ENCODE results near the gene KCNJ4. TPM values are rescaled to one million over a fixed set of nuclear protein-coding genes. Genes with fewer than 3 reads are reported as not detected.

The KCNJ4 gene
- total RNA-seq, 1 experiment from 2014 or later = not detected

DNA sequence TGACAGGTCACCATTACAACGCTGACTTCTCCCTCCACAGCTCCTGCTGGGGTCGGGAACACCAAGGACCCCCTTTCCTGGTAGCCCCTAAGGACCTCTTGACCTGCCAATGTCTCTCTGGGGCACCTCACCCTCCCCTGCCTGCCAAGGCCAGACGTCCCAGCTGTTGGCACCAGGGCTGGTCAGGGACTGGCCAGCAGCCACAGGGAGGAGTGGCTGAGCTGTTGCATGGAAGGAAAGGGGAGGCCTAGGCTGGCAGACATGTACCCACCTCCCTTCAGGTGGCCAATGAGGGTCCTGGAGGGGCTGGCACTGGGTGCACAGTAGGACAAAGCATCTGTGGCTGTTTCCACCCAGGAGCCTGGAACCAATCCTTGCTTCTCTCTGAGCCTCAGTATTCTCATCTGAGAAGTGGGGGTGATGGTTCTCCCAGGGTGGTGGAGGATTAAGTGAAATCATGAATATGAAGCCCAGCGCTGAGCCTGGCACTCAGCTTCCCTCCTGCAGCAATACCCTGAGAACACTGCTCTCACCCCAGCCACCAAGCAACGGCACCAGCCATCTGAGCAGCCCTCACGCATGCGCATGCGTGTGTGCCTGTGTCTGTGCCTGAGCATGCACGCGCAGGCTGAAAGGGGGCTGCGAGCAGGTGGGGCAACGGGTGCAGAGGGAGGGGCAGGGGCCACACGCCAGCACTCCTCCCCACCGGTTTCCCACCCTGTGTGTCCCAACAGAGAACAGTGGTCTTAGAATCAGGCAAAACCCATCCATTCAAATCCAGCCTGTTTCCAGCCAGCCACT, 5.9 kb downstream of the KCNJ4 start:
- Histone ChIP-seq H2AFZ (ENCODE audit: low read length) (no peak overlapping the region), H3K4me1 (ENCODE audit: insufficient read depth, low read length) (no peaks in the 10 kb centered on the region), H3K9ac (ENCODE audit: low read length) (no peak overlapping the region), H3K36me3 (ENCODE audit: low read depth, low read length) (no peaks in the 10 kb centered on the region), H3K27me3 (ENCODE audit: low read length) (peaks cover 2% of the 10 kb centered on the region; the same call in 1 of the 2 replicates), H3K79me2 (ENCODE audit: low read length) (no peaks in the 10 kb centered on the region), H4K20me1 (ENCODE audit: low read length) (no peaks in the 10 kb centered on the region), H3K4me2 (ENCODE audit: low read length) (no peak overlapping the region), H3K9me2 (replicated peaks; ENCODE audit: low read length) (no peaks in the 10 kb centered on the region), H3K27ac (ENCODE audit: low read length) (no peak overlapping the region), H3K9me3 (ENCODE audit: low read length) (no peaks in the 10 kb centered on the region), H3K4me3 (ENCODE audit: low read length) (no peak overlapping the region), H3F3A (ENCODE audit: low read length, unreplicated experiment) (no peaks in the 10 kb centered on the region)
- no peak for TF ChIP-seq EZH2 (IDR thresholded peaks at IDR 0.05; ENCODE audit: low read length, unreplicated experiment)
- TF ChIP-seq EZH2phosphoT487 (IDR thresholded peaks at IDR 0.05; ENCODE audit: borderline replicate concordance, low read length) = no peak
- TF ChIP-seq, protein P1, sequence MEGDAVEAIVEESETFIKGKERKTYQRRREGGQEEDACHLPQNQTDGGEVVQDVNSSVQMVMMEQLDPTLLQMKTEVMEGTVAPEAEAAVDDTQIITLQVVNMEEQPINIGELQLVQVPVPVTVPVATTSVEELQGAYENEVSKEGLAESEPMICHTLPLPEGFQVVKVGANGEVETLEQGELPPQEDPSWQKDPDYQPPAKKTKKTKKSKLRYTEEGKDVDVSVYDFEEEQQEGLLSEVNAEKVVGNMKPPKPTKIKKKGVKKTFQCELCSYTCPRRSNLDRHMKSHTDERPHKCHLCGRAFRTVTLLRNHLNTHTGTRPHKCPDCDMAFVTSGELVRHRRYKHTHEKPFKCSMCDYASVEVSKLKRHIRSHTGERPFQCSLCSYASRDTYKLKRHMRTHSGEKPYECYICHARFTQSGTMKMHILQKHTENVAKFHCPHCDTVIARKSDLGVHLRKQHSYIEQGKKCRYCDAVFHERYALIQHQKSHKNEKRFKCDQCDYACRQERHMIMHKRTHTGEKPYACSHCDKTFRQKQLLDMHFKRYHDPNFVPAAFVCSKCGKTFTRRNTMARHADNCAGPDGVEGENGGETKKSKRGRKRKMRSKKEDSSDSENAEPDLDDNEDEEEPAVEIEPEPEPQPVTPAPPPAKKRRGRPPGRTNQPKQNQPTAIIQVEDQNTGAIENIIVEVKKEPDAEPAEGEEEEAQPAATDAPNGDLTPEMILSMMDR (conservative IDR thresholded peaks at IDR 0.05; ENCODE audit: low read depth, low read length) = no peak
- no TSS peak for BruUV-seq (replicated peaks)
- no peak for ATAC-seq
- intact Hi-C loops (cut with micrococcal nuclease) = no loop called here
- CTCF ChIA-PET = no interaction called here
- POLR2A ChIA-PET (ENCODE audit: unreplicated experiment) = no interaction called here
- no peak for DNase-seq

DNA sequence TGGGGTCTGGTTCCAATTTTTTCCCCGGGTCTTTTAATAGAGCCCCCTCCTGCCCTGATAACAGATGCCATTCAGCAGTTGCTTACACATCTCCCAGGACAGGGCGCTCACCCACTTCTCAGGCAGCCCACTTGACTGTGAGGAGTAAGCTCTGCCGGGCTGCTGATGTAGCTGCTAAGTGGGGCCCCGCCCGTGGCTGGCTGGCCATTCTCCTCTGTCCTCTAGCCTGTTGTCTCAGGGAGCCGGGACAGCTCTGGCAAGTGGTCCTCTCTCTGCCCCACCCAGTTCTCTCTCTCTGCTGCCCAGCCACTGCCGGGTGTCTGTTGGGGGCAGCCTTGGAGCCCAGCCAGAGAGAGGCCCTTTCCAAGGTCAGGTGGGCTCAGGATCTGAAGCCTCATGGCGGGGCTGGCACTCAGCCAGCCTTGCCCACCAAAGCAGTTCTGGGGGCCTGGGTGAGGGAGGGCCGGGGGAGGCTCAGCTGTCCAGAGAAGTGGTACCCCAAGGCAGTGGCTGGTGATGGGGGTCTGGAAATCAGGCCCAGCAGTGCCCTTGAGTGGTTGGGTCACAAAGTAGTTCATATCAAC, 8.9 kb downstream of the KCNJ4 start:
- POLR2A ChIA-PET (ENCODE audit: unreplicated experiment) = no interaction called here
- Histone ChIP-seq H4K20me1 (ENCODE audit: low read length) (no peaks in the 10 kb centered on the region), H3K4me1 (ENCODE audit: insufficient read depth, low read length) (no peaks in the 10 kb centered on the region), H3K4me3 (ENCODE audit: low read length) (no peak overlapping the region), H3K36me3 (ENCODE audit: low read depth, low read length) (no peaks in the 10 kb centered on the region), H3K79me2 (ENCODE audit: low read length) (no peaks in the 10 kb centered on the region), H3F3A (ENCODE audit: low read length, unreplicated experiment) (no peaks in the 10 kb centered on the region), H3K9ac (ENCODE audit: low read length) (no peak overlapping the region), H3K4me2 (ENCODE audit: low read length) (no peak overlapping the region), H3K27me3 (ENCODE audit: low read length) (no peaks in the 10 kb centered on the region), H3K9me2 (replicated peaks; ENCODE audit: low read length) (no peaks in the 10 kb centered on the region), H3K27ac (ENCODE audit: low read length) (no peak overlapping the region), H2AFZ (ENCODE audit: low read length) (no peak overlapping the region), H3K9me3 (ENCODE audit: low read length) (no peaks in the 10 kb centered on the region)
- CTCF ChIA-PET = no interaction called here
- TF ChIP-seq EZH2 (IDR thresholded peaks at IDR 0.05; ENCODE audit: low read length, unreplicated experiment) (no peak), EZH2phosphoT487 (IDR thresholded peaks at IDR 0.05; ENCODE audit: borderline replicate concordance, low read length) (no peak)
- TF ChIP-seq, protein P1 (conservative IDR thresholded peaks at IDR 0.05; ENCODE audit: low read depth, low read length) = no peak
- no TSS peak for BruUV-seq (replicated peaks)
- no peak for ATAC-seq
- DNase-seq = no peak
- intact Hi-C loops (cut with micrococcal nuclease) = no loop called here

DNA sequence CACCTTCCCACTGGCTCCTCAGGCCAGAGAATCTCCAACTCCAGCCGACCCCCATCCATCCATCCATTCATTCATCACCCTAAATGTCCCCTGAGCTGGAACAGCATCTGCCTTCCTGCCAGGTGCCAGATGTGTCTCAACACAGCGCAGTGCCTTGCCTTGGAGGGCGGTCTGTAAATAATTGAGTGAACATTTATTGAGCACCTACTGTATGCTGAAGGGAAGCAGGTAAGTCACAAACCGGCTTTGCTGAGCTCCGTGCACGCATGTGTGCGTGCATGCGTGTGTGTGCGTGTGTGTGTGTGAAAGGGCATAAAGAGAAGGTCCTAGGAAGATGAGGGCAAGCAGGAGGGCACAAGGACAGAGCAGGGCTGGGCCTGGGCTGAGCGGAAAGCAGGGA, 10.2 kb downstream of the KCNJ4 start:
- Histone ChIP-seq H3K27ac (ENCODE audit: low read length) (no peak overlapping the region), H3K9ac (ENCODE audit: low read length) (no peak overlapping the region), H3K4me3 (ENCODE audit: low read length) (no peak overlapping the region), H2AFZ (ENCODE audit: low read length) (no peak overlapping the region), H3K27me3 (ENCODE audit: low read length) (no peaks in the 10 kb centered on the region), H3K9me2 (replicated peaks; ENCODE audit: low read length) (no peaks in the 10 kb centered on the region), H3K4me1 (ENCODE audit: insufficient read depth, low read length) (no peaks in the 10 kb centered on the region), H3K9me3 (ENCODE audit: low read length) (no peaks in the 10 kb centered on the region), H3K79me2 (ENCODE audit: low read length) (no peaks in the 10 kb centered on the region), H3K4me2 (ENCODE audit: low read length) (no peak overlapping the region), H3F3A (ENCODE audit: low read length, unreplicated experiment) (no peaks in the 10 kb centered on the region), H4K20me1 (ENCODE audit: low read length) (no peaks in the 10 kb centered on the region), H3K36me3 (ENCODE audit: low read depth, low read length) (no peaks in the 10 kb centered on the region)
- no peak for ATAC-seq
- BruUV-seq (replicated peaks) = no TSS peak
- CTCF ChIA-PET = no interaction called here
- intact Hi-C loops (cut with micrococcal nuclease) = no loop called here
- POLR2A ChIA-PET (ENCODE audit: unreplicated experiment) = no interaction called here
- TF ChIP-seq EZH2phosphoT487 (IDR thresholded peaks at IDR 0.05; ENCODE audit: borderline replicate concordance, low read length) = no peak
- no peak for DNase-seq
